OCI-LY7 (cell line): ENCODE results near the gene TSPAN1.

ENCODE experiments used
- EZH2phosphoT487 ChIP-seq: fragments of 200-600 bp; sonication (generic); IDR thresholded peaks from 2 replicates; pipeline ENCODE4 v1.6.1; 2018; ENCODE audit warnings: low read depth, borderline replicate concordance, mild to moderate bottlenecking, mixed run types, antibody characterized with exemption, low read length, moderate library complexity, mixed read lengths
- TF ChIP-seq, protein P1 (sequence below): fragments of 200-600 bp; sonication (generic); conservative IDR thresholded peaks from 2 replicates; pipeline ENCODE4 v1.5.1; 2014; ENCODE audit warnings: mild to moderate bottlenecking, antibody characterized with exemption, low read length, moderate library complexity, mixed read lengths

DNA sequence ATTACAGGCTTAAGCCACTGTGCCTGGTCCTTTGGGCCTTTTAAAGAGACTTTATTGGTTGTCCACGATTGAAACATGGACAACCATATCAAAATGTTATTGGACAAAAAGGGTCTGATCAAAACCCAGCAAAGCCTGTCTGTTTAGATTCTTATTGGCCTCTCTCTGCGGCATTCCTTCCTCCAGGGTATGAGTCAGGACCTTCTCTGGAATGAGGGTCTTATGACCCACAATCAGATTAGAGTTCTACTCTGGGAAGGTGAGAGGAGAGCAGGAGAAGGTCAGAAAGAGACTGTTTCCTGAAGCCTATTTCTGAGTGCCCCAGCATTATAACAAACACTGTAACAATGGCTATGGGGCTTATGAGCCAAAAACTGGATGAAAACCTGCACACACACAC is 36.2 kb downstream of the TSPAN1 start:
- TF ChIP-seq, protein P1, sequence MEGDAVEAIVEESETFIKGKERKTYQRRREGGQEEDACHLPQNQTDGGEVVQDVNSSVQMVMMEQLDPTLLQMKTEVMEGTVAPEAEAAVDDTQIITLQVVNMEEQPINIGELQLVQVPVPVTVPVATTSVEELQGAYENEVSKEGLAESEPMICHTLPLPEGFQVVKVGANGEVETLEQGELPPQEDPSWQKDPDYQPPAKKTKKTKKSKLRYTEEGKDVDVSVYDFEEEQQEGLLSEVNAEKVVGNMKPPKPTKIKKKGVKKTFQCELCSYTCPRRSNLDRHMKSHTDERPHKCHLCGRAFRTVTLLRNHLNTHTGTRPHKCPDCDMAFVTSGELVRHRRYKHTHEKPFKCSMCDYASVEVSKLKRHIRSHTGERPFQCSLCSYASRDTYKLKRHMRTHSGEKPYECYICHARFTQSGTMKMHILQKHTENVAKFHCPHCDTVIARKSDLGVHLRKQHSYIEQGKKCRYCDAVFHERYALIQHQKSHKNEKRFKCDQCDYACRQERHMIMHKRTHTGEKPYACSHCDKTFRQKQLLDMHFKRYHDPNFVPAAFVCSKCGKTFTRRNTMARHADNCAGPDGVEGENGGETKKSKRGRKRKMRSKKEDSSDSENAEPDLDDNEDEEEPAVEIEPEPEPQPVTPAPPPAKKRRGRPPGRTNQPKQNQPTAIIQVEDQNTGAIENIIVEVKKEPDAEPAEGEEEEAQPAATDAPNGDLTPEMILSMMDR, result no peak
- TF ChIP-seq EZH2phosphoT487, result no peak
